ENCODE results near the gene WBP1L. TPM values are rescaled to one million over a fixed set of nuclear protein-coding genes. Genes with fewer than 3 reads are reported as not detected.

The WBP1L gene
- total and polyA plus RNA-seq, 4 donors, result 19.1 to 52.3 (median 45.2) TPM

DNA sequence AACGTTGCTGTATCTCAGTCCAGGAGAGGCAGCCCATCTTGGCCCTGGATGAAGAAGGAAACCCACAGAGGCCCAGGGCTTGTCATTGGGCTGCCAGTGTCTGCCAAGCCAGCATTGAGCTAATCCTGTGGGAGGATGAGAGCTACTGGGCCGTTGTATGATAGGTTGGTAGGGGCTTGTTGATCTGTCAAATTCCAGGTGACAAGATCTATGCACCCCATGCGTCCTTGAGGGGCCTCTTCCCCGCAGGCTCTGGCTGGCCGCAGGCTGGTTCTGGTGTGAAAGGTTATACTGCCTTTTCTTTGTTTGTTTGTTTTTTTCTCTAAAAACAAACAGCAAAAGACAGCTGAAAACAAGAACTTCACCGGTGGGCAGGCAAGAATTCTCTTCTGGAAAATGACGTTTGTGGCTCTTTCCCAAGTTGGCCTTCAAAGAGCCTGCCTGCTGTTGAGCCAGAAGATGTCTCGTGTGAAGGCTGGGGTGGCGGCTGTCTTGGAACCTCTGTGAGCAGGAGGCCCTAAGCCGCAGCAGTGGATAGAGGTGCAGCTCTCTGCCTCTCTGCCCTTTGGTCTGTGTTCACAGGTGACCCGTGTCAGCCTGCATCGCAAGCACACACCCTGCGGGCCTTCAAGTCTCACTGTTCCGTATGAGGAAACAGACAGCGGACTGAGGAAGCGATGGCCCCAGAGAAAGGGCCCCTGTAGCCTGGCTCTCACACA is 70.1 kb downstream of the WBP1L start:
- DNase-seq, result no peak
- Histone ChIP-seq H3K9me3 (ENCODE audit: control insufficient read depth in 4 of 4, insufficient read depth in 3 of 4, low read length in 3 of 4) (no peaks in the 10 kb centered on the region), H3K9ac (ENCODE audit: insufficient read depth in 1 of 2, low read length in 2 of 2) (no peak overlapping the region), H3K36me3 (ENCODE audit: control insufficient read depth in 4 of 4, insufficient read depth in 4 of 4, low read length in 4 of 4) (peaks cover 10 to 34% (median 31%) of the 10 kb centered on the region in 4 donors), H3K4me1 (ENCODE audit: control insufficient read depth in 5 of 5, insufficient read depth in 5 of 5, low read length in 5 of 5) (peaks cover 3 to 22% (median 13%) of the 10 kb centered on the region in 5 donors), H3K4me3 (no peak overlapping the region), H3K27ac (ENCODE audit: low read depth in 1 of 2, low read length in 1 of 2) (peak overlapping the region; percentile 17 to 27), H3K27me3 (ENCODE audit: control insufficient read depth in 3 of 3, insufficient read depth in 3 of 3, low read length in 2 of 3) (no peaks in the 10 kb centered on the region)
- no peak for ATAC-seq (ENCODE audit: insufficient read depth, low FRiP score)
- no peak for TF ChIP-seq CTCF (IDR thresholded peaks at IDR 0.05; ENCODE audit: control extremely low read depth, extremely low read depth)
- 74 to 76% methylated on average over 16 of the region's 16 CpGs for WGBS, 2 donors

GRCh38 chr10:102814453-102814871 is 70.7 kb downstream of the WBP1L start:
- ATAC-seq (ENCODE audit: insufficient read depth, low FRiP score) (no peak), DNase-seq (no peak)
- Histone ChIP-seq H3K9ac (ENCODE audit: insufficient read depth in 1 of 2, low read length in 2 of 2) (no peak overlapping the region), H3K9me3 (ENCODE audit: control insufficient read depth in 4 of 4, insufficient read depth in 3 of 4, low read length in 3 of 4) (no peaks in the 10 kb centered on the region), H3K36me3 (ENCODE audit: control insufficient read depth in 4 of 4, insufficient read depth in 4 of 4, low read length in 4 of 4) (peaks cover 10 to 34% (median 31%) of the 10 kb centered on the region in 4 donors), H3K27me3 (ENCODE audit: control insufficient read depth in 3 of 3, insufficient read depth in 3 of 3, low read length in 2 of 3) (no peaks in the 10 kb centered on the region), H3K4me3 (no peak overlapping the region), H3K4me1 (ENCODE audit: control insufficient read depth in 5 of 5, insufficient read depth in 5 of 5, low read length in 5 of 5) (peaks cover 3 to 22% (median 13%) of the 10 kb centered on the region in 5 donors), H3K27ac (ENCODE audit: low read depth in 1 of 2, low read length in 1 of 2) (peak overlapping the region in 1 of 2 donors; percentile 73)
- TF ChIP-seq CTCF (IDR thresholded peaks at IDR 0.05; ENCODE audit: control extremely low read depth, extremely low read depth), result no peak
- WGBS, 2 donors, result 57 to 72% methylated on average over 8 of the region's 8 CpGs

DNA sequence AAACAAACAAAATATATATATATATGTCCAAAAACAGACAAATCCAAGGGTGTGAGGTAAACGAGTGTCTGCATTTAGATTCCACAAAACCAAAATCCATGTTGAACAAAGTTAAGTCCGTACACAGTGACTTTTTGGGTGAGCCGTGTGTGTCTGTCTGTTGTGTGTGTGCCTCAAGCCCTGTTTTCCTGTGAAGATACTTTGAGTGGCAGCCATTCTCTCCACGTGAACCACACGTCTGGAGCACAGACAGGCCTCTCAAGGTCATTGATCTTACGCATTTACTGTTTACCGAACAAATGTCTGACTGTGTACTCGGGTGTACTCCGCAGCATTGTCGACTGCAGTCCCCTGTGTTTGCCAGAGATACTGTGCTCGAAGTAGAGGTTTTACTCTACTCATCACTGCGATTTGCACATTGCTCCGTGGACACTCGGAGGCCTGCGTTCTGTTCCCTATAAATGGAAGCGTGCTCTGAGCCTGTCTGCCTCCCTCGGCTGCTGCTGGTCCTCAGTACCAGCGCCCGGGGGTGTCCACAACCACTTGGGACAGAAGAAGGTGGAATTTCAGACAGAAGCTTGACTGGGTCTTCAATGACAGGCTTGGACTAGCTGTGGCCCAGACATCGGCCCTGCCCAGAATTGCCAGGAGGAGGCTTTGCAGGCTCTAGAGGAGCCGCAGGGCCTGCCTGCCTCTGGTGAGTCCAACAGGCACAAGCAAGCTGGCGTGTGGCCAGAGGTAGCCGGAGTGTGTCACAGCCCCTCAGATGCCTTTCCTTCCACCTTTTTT is 71.3 kb downstream of the WBP1L start:
- H3K4me1 ChIP-seq (ENCODE audit: control insufficient read depth in 5 of 5, insufficient read depth in 5 of 5, low read length in 5 of 5), result peaks cover 3 to 22% (median 13%) of the 10 kb centered on the region in 5 donors

More for the DNA sequence above, 71.3 kb downstream of the WBP1L start:
- H3K36me3 ChIP-seq (ENCODE audit: control insufficient read depth in 4 of 4, insufficient read depth in 4 of 4, low read length in 4 of 4), result peaks cover 10 to 28% (median 26%) of the 10 kb centered on the region in 4 donors
- H3K27ac ChIP-seq (ENCODE audit: low read depth in 1 of 2, low read length in 1 of 2), result peak overlapping the region; percentile 73 to 98
- DNase-seq (peak; percentile 56 to 58 (median 56)), ATAC-seq (ENCODE audit: insufficient read depth, low FRiP score) (peak; percentile 48)
- no peak overlapping the region for H3K4me3 ChIP-seq
- H3K27me3 ChIP-seq (ENCODE audit: control insufficient read depth in 3 of 3, insufficient read depth in 3 of 3, low read length in 2 of 3), result no peaks in the 10 kb centered on the region
- 70 to 78% methylated on average over 23 of the region's 23 CpGs for WGBS, 2 donors
- H3K9ac ChIP-seq (ENCODE audit: insufficient read depth in 1 of 2, low read length in 2 of 2), result no peak overlapping the region
- no peak for TF ChIP-seq CTCF (IDR thresholded peaks at IDR 0.05; ENCODE audit: control extremely low read depth, extremely low read depth)
- H3K9me3 ChIP-seq (ENCODE audit: control insufficient read depth in 4 of 4, insufficient read depth in 3 of 4, low read length in 3 of 4), result no peaks in the 10 kb centered on the region

Measured in lung (tissue), 12 donors.